IPS-20b (cell line): ENCODE results near the gene SF1.
A peak's percentile ranks its signal among the peaks of the same experiment; 100 is the strongest.

Experiments
- H3K27ac ChIP-seq: one replicate; pipeline ENCODE4 v1.5.1; 2013; ENCODE audit warnings: low read length
- H3K27me3 ChIP-seq: 2 replicates; pipeline ENCODE4 v1.6.1; 2013; ENCODE audit warnings: mild to moderate bottlenecking, low read length, inconsistent platforms; ENCODE audit not compliant: insufficient read depth
- H3K36me3 ChIP-seq: 2 replicates; pipeline ENCODE4 v1.6.1; 2013; ENCODE audit warnings: low read depth, mild to moderate bottlenecking, inconsistent platforms, low read length, moderate library complexity; ENCODE audit not compliant: insufficient read depth
- H3K4me1 ChIP-seq: 2 replicates; pipeline ENCODE4 v1.6.1; 2013; ENCODE audit warnings: mild to moderate bottlenecking, control low read depth, inconsistent platforms, low read length, moderate library complexity; ENCODE audit not compliant: insufficient read depth
- H3K4me3 ChIP-seq: 2 replicates; pipeline ENCODE4 v1.5.1; 2013; ENCODE audit warnings: mild to moderate bottlenecking, low read length, inconsistent platforms
- H3K9ac ChIP-seq: 2 replicates; pipeline ENCODE4 v1.6.1; 2013; ENCODE audit warnings: low read depth, mild to moderate bottlenecking, inconsistent platforms, low read length, moderate library complexity
- H3K9me3 ChIP-seq: 2 replicates; pipeline ENCODE4 v1.6.1; 2013; ENCODE audit warnings: mild to moderate bottlenecking, low read depth, low read length, inconsistent platforms; ENCODE audit not compliant: insufficient read depth

The SF1 gene

GRCh38 chr11:64788321-64789215 is 10.2 kb upstream of the SF1 start:
- no peak overlapping the region for H3K4me3 ChIP-seq
- no peak overlapping the region for H3K27ac ChIP-seq
- H3K36me3 ChIP-seq = no peaks in the 10 kb centered on the region
- no peaks in the 10 kb centered on the region for H3K9me3 ChIP-seq
- no peak overlapping the region for H3K9ac ChIP-seq
- H3K27me3 ChIP-seq = no peaks in the 10 kb centered on the region
- no peaks in the 10 kb centered on the region for H3K4me1 ChIP-seq

- Histone ChIP-seq H3K9ac (no peak overlapping the region), H3K4me3 (no peak overlapping the region)
Observed at GRCh38 chr11:64787526-64788320, 9.4 kb upstream of the SF1 start.

GRCh38 chr11:64786308-64786707 is 8.0 kb upstream of the SF1 start:
- Histone ChIP-seq H3K27me3 (no peaks in the 10 kb centered on the region), H3K36me3 (no peaks in the 10 kb centered on the region), H3K4me3 (no peak overlapping the region), H3K9ac (no peak overlapping the region), H3K4me1 (no peaks in the 10 kb centered on the region), H3K27ac (no peak overlapping the region), H3K9me3 (no peaks in the 10 kb centered on the region)

More at GRCh38 chr11:64787526-64788320, 9.4 kb upstream of the SF1 start:
- Histone ChIP-seq H3K36me3 (no peaks in the 10 kb centered on the region), H3K27me3 (no peaks in the 10 kb centered on the region), H3K9me3 (no peaks in the 10 kb centered on the region), H3K4me1 (no peaks in the 10 kb centered on the region), H3K27ac (no peak overlapping the region)

GRCh38 chr11:64784813-64785581 is 6.7 kb upstream of the SF1 start:
- H3K27me3 ChIP-seq = no peaks in the 10 kb centered on the region
- H3K27ac ChIP-seq = no peak overlapping the region
- H3K4me3 ChIP-seq = no peak overlapping the region
- H3K36me3 ChIP-seq = no peaks in the 10 kb centered on the region
- no peak overlapping the region for H3K9ac ChIP-seq
- no peaks in the 10 kb centered on the region for H3K9me3 ChIP-seq
- H3K4me1 ChIP-seq = no peaks in the 10 kb centered on the region

- H3K27me3 ChIP-seq = no peaks in the 10 kb centered on the region
Observed at GRCh38 chr11:64778223-64778472, 194 bp downstream of the SF1 start.

GRCh38 chr11:64777449-64778222 is 706 bp downstream of the SF1 start:
- Histone ChIP-seq H3K27ac (no peak overlapping the region), H3K4me3 (peak overlapping the region; percentile 100), H3K9ac (peak overlapping the region; percentile 88), H3K36me3 (peaks cover 49% of the 10 kb centered on the region), H3K4me1 (peaks cover 14% of the 10 kb centered on the region), H3K27me3 (no peaks in the 10 kb centered on the region), H3K9me3 (no peaks in the 10 kb centered on the region)

More at GRCh38 chr11:64778223-64778472, 194 bp downstream of the SF1 start:
- Histone ChIP-seq H3K9me3 (no peaks in the 10 kb centered on the region), H3K4me1 (peaks cover 14% of the 10 kb centered on the region), H3K9ac (peak overlapping the region; percentile 85), H3K27ac (no peak overlapping the region), H3K4me3 (peak overlapping the region; percentile 74; the same call in 1 of the 2 replicates), H3K36me3 (peaks cover 44% of the 10 kb centered on the region)

GRCh38 chr11:64776875-64777274 is 1.5 kb downstream of the SF1 start:
- peaks cover 57% of the 10 kb centered on the region for H3K36me3 ChIP-seq
- H3K4me3 ChIP-seq = peak overlapping the region; percentile 100
- H3K27me3 ChIP-seq = no peaks in the 10 kb centered on the region
- no peak overlapping the region for H3K27ac ChIP-seq
- H3K9ac ChIP-seq = peak overlapping the region; percentile 88
- no peaks in the 10 kb centered on the region for H3K9me3 ChIP-seq
- H3K4me1 ChIP-seq = peaks cover 14% of the 10 kb centered on the region

GRCh38 chr11:64776425-64776824 is 1.9 kb downstream of the SF1 start:
- H3K36me3 ChIP-seq = peaks cover 61% of the 10 kb centered on the region
- no peak overlapping the region for H3K27ac ChIP-seq
- H3K4me1 ChIP-seq = peaks cover 14% of the 10 kb centered on the region
- no peaks in the 10 kb centered on the region for H3K27me3 ChIP-seq
- H3K4me3 ChIP-seq = peak overlapping the region; percentile 100
- peak overlapping the region; percentile 88; the same call in 1 of the 2 replicates for H3K9ac ChIP-seq
- H3K9me3 ChIP-seq = no peaks in the 10 kb centered on the region

GRCh38 chr11:64774144-64774543 is 4.2 kb downstream of the SF1 start:
- no peak overlapping the region for H3K27ac ChIP-seq
- H3K27me3 ChIP-seq = no peaks in the 10 kb centered on the region
- no peak overlapping the region for H3K9ac ChIP-seq
- no peaks in the 10 kb centered on the region for H3K9me3 ChIP-seq
- no peak overlapping the region for H3K4me3 ChIP-seq
- peaks cover 14% of the 10 kb centered on the region for H3K4me1 ChIP-seq
- peaks cover 84% of the 10 kb centered on the region for H3K36me3 ChIP-seq

GRCh38 chr11:64772303-64773018 is 5.9 kb downstream of the SF1 start:
- Histone ChIP-seq H3K4me3 (no peak overlapping the region), H3K4me1 (peaks cover 14% of the 10 kb centered on the region), H3K27me3 (no peaks in the 10 kb centered on the region), H3K27ac (no peak overlapping the region), H3K36me3 (peaks cover 100% of the 10 kb centered on the region), H3K9ac (no peak overlapping the region), H3K9me3 (no peaks in the 10 kb centered on the region)
